Esophagus squamous epithelium (tissue), 4 donors: Measurements from ENCODE around the gene RBM47.

ENCODE experiments used
- CTCF ChIP-seq, 6 experiments: fragments of 450-650 bp in 4 of 6; fragments of 200-600 bp in 2 of 6; sonication (generic) in 2 of 6; IDR thresholded peaks; one replicate each; pipeline ENCODE4 v1.5.1; 2016 to 2019; ENCODE audit warnings: antibody characterized with exemption in 6 of 6, mild to moderate bottlenecking in 4 of 6, moderate library complexity in 4 of 6
- POLR2A ChIP-seq, 4 donors: fragments of 450-650 bp; IDR thresholded peaks; one replicate each; pipeline ENCODE4 v1.6.1; 2017; ENCODE audit warnings: antibody characterized with exemption in 4 of 4, mild to moderate bottlenecking in 4 of 4, moderate library complexity in 3 of 4

- no peak for TF ChIP-seq CTCF (IDR thresholded peaks at IDR 0.05)
- no peak for TF ChIP-seq POLR2A (IDR thresholded peaks at IDR 0.05)
Measured at GRCh38 chr4:40458109-40458508, 171.6 kb downstream of the RBM47 start.
